Psoas muscle (tissue), 8 donors: ENCODE data around the gene XKR7. TPM values are rescaled to one million over a fixed set of nuclear protein-coding genes. Genes with fewer than 3 reads are reported as not detected.

ENCODE experiments used
- ATAC-seq, 4 donors: fragments of 200-7000 bp; cut with Tn5 transposase; one replicate each; pipeline ENCODE4 v1.9.1; 2020; ENCODE audit warnings: moderate library complexity in 3 of 4, mild to moderate bottlenecking in 2 of 4
- DNase-seq, 2 donors: peaks; one replicate each; pipeline ENCODE4 v3.0.0-alpha.2; 2020
- H3K27ac ChIP-seq: fragments of 200-600 bp; one replicate; pipeline ENCODE4 v1.8.0; 2022
- H3K27me3 ChIP-seq, 3 donors: fragments of 200-600 bp in 1 of 3; one replicate each; pipeline versions ENCODE4 v1.6.1 to v1.8.0; 2013 to 2022; ENCODE audit warnings: low read length in 2 of 3, mild to moderate bottlenecking in 2 of 3, moderate library complexity in 1 of 3; ENCODE audit not compliant: insufficient read depth in 3 of 3
- H3K36me3 ChIP-seq, 2 donors: fragments of 200-600 bp in 1 of 2; one replicate each; pipeline versions ENCODE4 v1.6.1 to v1.8.0; 2013 to 2022; ENCODE audit warnings: low read depth in 1 of 2, mild to moderate bottlenecking in 1 of 2, moderate library complexity in 1 of 2; ENCODE audit not compliant: insufficient read depth in 1 of 2
- H3K4me1 ChIP-seq: fragments of 200-600 bp; one replicate; pipeline ENCODE4 v1.8.0; 2022
- H3K4me3 ChIP-seq: fragments of 200-600 bp; one replicate; pipeline ENCODE4 v1.8.0; 2022; ENCODE audit warnings: mild to moderate bottlenecking
- H3K9me3 ChIP-seq: fragments of 200-600 bp; one replicate; pipeline ENCODE4 v1.8.0; 2022
- CTCF ChIP-seq: fragments of 200-600 bp; IDR thresholded peaks from one replicate; pipeline ENCODE4 v1.8.0; 2022; ENCODE audit warnings: antibody characterized with exemption
- WGBS, 3 donors: extraction: QIAGEN DNeasy Blood & Tissue Kit; methylation state at CpG; one replicate each; pipeline versions ENCODE4 v1.1.6 to v1.1.7; 2013; 5-methylcytosine and 5-hydroxymethylcytosine counted together
- intact Hi-C, 2 donors: fragments of 100-400 bp; cut with DNase I; formaldehyde crosslinking; loops; one replicate each; pipeline versions ENCODE4 v1.11.0 to v1.14.2; 2022
- polyA plus RNA-seq, 3 donors: library from polyadenylated mRNA; stranded (reverse); fragments of 200-250 nt; gene quantifications; one replicate each; pipeline ENCODE4 v1.2.3, GENCODE V29; 2013
- total RNA-seq, 4 donors: library from RNA; stranded (reverse); fragmentation: NEBNext Ultra II Directional in 2 of 4; extraction: Animal tissue kit (Norgen Biotek cat#: 25700) in 2 of 4; gene quantifications; one replicate each; pipeline versions ENCODE4 v1.2.1 to v1.2.4, GENCODE V29; 2021 to 2023
- donor health status: healthy with polysubstance abuse.
- donor health status: DM: no; HTN: no; CAD: no; lungs with moderate emphysema.
- donor health status: Bipolar disorder and iron deficiency.
- donor health status: healthy.
- donor health status: DM: yes; HTN: yes; CAD: no.
- donor health status: DM: no; HTN: no; CAD: no.
- donor health status: DM: no; HTN: no; CAD: no.
- donor health status: DM: yes; HTN: yes; CAD: no.

Gene XKR7
- total and polyA plus RNA-seq, 7 donors: under 0.01 to 0.02 TPM; not detected in 5

GRCh38 chr20:31992086-31992485 lies 24.1 kb downstream of the XKR7 start:
- Histone ChIP-seq H3K27ac (no peak overlapping the region), H3K4me3 (no peak overlapping the region), H3K36me3 (no peaks in the 10 kb centered on the region), H3K27me3 (peaks cover 0 to 33% (median 11%) of the 10 kb centered on the region in 3 donors), H3K4me1 (no peaks in the 10 kb centered on the region), H3K9me3 (no peaks in the 10 kb centered on the region)
- DNase-seq (no peak), ATAC-seq (no peak)
- WGBS, 3 donors: 61 to 83% (median 75%) methylated on average over 2 of the region's 2 CpGs
- TF ChIP-seq CTCF: no peak
- intact Hi-C loops: no loop called here

GRCh38 chr20:31996996-31997395 lies 29.0 kb downstream of the XKR7 start:
- no peak overlapping the region for H3K4me3 ChIP-seq
- intact Hi-C loops: no loop called here
- peaks cover 0 to 30% (median 13%) of the 10 kb centered on the region in 3 donors for H3K27me3 ChIP-seq
- no peak for TF ChIP-seq CTCF
- 94 to 96% (median 94%) methylated on average over 17 to 18 of the region's 18 CpGs for WGBS, 3 donors
- DNase-seq (no peak), ATAC-seq (no peak)
- H3K36me3 ChIP-seq: no peaks in the 10 kb centered on the region
- no peaks in the 10 kb centered on the region for H3K4me1 ChIP-seq
- no peaks in the 10 kb centered on the region for H3K9me3 ChIP-seq
- H3K27ac ChIP-seq: no peak overlapping the region

- no peaks in the 10 kb centered on the region for H3K4me1 ChIP-seq
- ATAC-seq: no peak
- no peak overlapping the region for H3K27ac ChIP-seq
- H3K36me3 ChIP-seq: no peaks in the 10 kb centered on the region
- no peak overlapping the region for H3K4me3 ChIP-seq
- no peaks in the 10 kb centered on the region for H3K9me3 ChIP-seq
- DNase-seq: no peak
- peaks cover 0 to 30% (median 10%) of the 10 kb centered on the region in 3 donors for H3K27me3 ChIP-seq
- TF ChIP-seq CTCF: no peak
- WGBS, 3 donors: 35 to 55% (median 42%) methylated on average over 2 of the region's 2 CpGs
- intact Hi-C loops: no loop called here
Measured at GRCh38 chr20:31998246-31998645, 30.3 kb downstream of the XKR7 start.

- no peaks in the 10 kb centered on the region for H3K9me3 ChIP-seq
- ATAC-seq (no peak), DNase-seq (no peak)
- H3K27ac ChIP-seq: no peak overlapping the region
- H3K27me3 ChIP-seq: peaks cover 0 to 8% (median 0%) of the 10 kb centered on the region in 3 donors
- 65 to 72% (median 70%) methylated on average over 2 of the region's 2 CpGs for WGBS, 3 donors
- TF ChIP-seq CTCF: no peak
- H3K4me3 ChIP-seq: no peak overlapping the region
- peaks cover 5% of the 10 kb centered on the region for H3K4me1 ChIP-seq
- intact Hi-C loops: no loop called here
- no peaks in the 10 kb centered on the region for H3K36me3 ChIP-seq
Measured at GRCh38 chr20:32003325-32003724, 35.4 kb downstream of the XKR7 start.

- DNase-seq: no peak
- no peaks in the 10 kb centered on the region for H3K36me3 ChIP-seq
- no peaks in the 10 kb centered on the region for H3K9me3 ChIP-seq
- ATAC-seq: no peak
- H3K4me3 ChIP-seq: no peak overlapping the region
- H3K27me3 ChIP-seq: peaks cover 0 to 10% (median 0%) of the 10 kb centered on the region in 3 donors
- peaks cover 5% of the 10 kb centered on the region for H3K4me1 ChIP-seq
- intact Hi-C loops: no loop called here
- no peak for TF ChIP-seq CTCF
- H3K27ac ChIP-seq: no peak overlapping the region
Measured at GRCh38 chr20:32004963-32005362, 37.0 kb downstream of the XKR7 start.
